HG02938 (cell line): ENCODE data around the gene IRX2.

Experiments used
- ATAC-seq: cut with Tn5 transposase; IDR thresholded peaks from one replicate; pipeline ENCODE4 v1.9.1; 2021; ENCODE audit warnings: mild to moderate bottlenecking, moderate library complexity; ENCODE audit not compliant: unreplicated experiment

Gene IRX2

GRCh38 chr5:2721385-2722138 lies 29.9 kb downstream of the IRX2 start:
- no peak for ATAC-seq

- ATAC-seq: no peak
These were observed 32.1 kb downstream of the IRX2 start for GRCh38 chr5:2719332-2719731.

- ATAC-seq: no peak
These were observed 33.4 kb downstream of the IRX2 start for GRCh38 chr5:2718115-2718514.

- no peak for ATAC-seq
These were observed 35.6 kb downstream of the IRX2 start for GRCh38 chr5:2715856-2716255.

GRCh38 chr5:2714805-2715204 lies 36.7 kb downstream of the IRX2 start:
- no peak for ATAC-seq

GRCh38 chr5:2714026-2714425 lies 37.5 kb downstream of the IRX2 start:
- ATAC-seq: no peak

- no peak for ATAC-seq
These were observed 39.7 kb downstream of the IRX2 start for GRCh38 chr5:2711446-2712425.

GRCh38 chr5:2710910-2711309 lies 40.6 kb downstream of the IRX2 start:
- ATAC-seq: no peak

- no peak for ATAC-seq
These were observed 41.3 kb downstream of the IRX2 start for GRCh38 chr5:2709976-2710689.

GRCh38 chr5:2708751-2709150 lies 42.7 kb downstream of the IRX2 start:
- no peak for ATAC-seq

GRCh38 chr5:2708132-2708531 lies 43.3 kb downstream of the IRX2 start:
- ATAC-seq: no peak

- no peak for ATAC-seq
These were observed 45.6 kb downstream of the IRX2 start for GRCh38 chr5:2705861-2706260.

GRCh38 chr5:2704806-2705645 lies 46.5 kb downstream of the IRX2 start:
- no peak for ATAC-seq

GRCh38 chr5:2704111-2704510 lies 47.4 kb downstream of the IRX2 start:
- ATAC-seq: no peak

- no peak for ATAC-seq
These were observed 47.9 kb downstream of the IRX2 start for GRCh38 chr5:2703615-2704014.

GRCh38 chr5:2703041-2703440 lies 48.4 kb downstream of the IRX2 start:
- ATAC-seq: no peak

GRCh38 chr5:2702096-2702879 lies 49.2 kb downstream of the IRX2 start:
- ATAC-seq: no peak

- no peak for ATAC-seq
These were observed 49.9 kb downstream of the IRX2 start for GRCh38 chr5:2701592-2701991.

GRCh38 chr5:2700876-2701275 lies 50.6 kb downstream of the IRX2 start:
- no peak for ATAC-seq

- no peak for ATAC-seq
These were observed 51.8 kb downstream of the IRX2 start for GRCh38 chr5:2699686-2700085.
